H1 (cell line): ENCODE results near the gene RIMBP2.

Source experiments
- CBX5 ChIP-seq: fragments of 300-800, 300-1000 bp; sonication (generic); IDR thresholded peaks from 2 replicates; pipeline ENCODE4 v1.7.1; 2016; ENCODE audit warnings: antibody characterized with exemption, low read length, low read depth
- CHD2 ChIP-seq: IDR thresholded peaks from 2 replicates; pipeline ENCODE4 v1.6.1; 2012; ENCODE audit warnings: low read length, improper control_type of control experiment
- CTCF ChIP-seq, 3 experiments: IDR thresholded peaks; 1 replicate in 2 of 3; 2 replicates in 1 of 3; pipeline versions ENCODE4 v1.5.1 to v1.6.1; 2011; ENCODE audit warnings: low read length in 3 of 3, mild to moderate bottlenecking in 3 of 3, inconsistent platforms in 2 of 3, low read depth in 1 of 3, moderate library complexity in 1 of 3; ENCODE audit not compliant: insufficient read depth in 1 of 3; ENCODE audit errors: control extremely low read depth in 1 of 3
- POLR2A ChIP-seq, 2 experiments: IDR thresholded peaks; 1 replicate in 1 of 2; 2 replicates in 1 of 2; pipeline ENCODE4 v1.6.1; 2011; ENCODE audit warnings: low read depth in 2 of 2, low read length in 2 of 2, mild to moderate bottlenecking in 2 of 2; ENCODE audit errors: control extremely low read depth in 1 of 2
- POLR2AphosphoS5 ChIP-seq: IDR thresholded peaks from 2 replicates; pipeline ENCODE4 v1.6.1; 2011; ENCODE audit warnings: low read depth, low read length
- RXRA ChIP-seq: IDR thresholded peaks from 2 replicates; pipeline ENCODE4 v1.6.1; 2011; ENCODE audit warnings: low read depth, mild to moderate bottlenecking, low read length, moderate library complexity; ENCODE audit not compliant: insufficient read depth
- SP1 ChIP-seq: IDR thresholded peaks from 2 replicates; pipeline ENCODE4 v1.6.1; 2011; ENCODE audit warnings: low read depth, low read length
- TCF12 ChIP-seq: IDR thresholded peaks from 2 replicates; pipeline ENCODE4 v1.6.1; 2011; ENCODE audit warnings: low read depth, mild to moderate bottlenecking, low read length

DNA sequence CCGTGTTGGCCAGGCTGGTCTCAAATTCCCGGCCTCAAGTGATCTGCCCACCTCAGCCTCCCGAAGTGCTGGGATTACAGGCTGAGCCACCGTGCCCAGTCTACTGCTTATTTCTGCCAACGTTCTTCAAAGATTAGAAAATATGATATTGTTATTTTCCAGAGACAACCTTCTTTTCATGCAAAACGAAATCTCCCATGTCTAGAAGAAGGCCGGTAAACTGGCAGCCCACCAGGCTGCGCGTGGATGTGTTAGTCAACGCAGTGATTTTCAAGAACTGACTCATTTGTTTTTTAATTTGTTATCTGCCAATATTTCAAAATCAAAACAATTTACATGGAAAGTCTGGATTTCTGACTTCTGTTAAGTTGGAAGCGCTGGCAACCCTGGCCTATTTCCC lies 169.6 kb downstream of the RIMBP2 start:
- no peak for TF ChIP-seq CTCF (IDR thresholded peaks at IDR 0.05; ENCODE audit: control extremely low read depth in 1 of 3, insufficient read depth in 1 of 3, low read depth in 1 of 3, low read length in 3 of 3)
- no peak for TF ChIP-seq RXRA
- no peak for TF ChIP-seq POLR2A (IDR thresholded peaks at IDR 0.05; ENCODE audit: control extremely low read depth in 1 of 2, low read depth in 2 of 2, low read length in 2 of 2)
- TF ChIP-seq CBX5 = no peak
- TF ChIP-seq CHD2 = no peak
- no peak for TF ChIP-seq SP1
- no peak for TF ChIP-seq POLR2AphosphoS5
- no peak for TF ChIP-seq TCF12
